Stimulated activated CD8-positive, alpha-beta memory T cell treated with anti-CD3 and anti-CD28 coated beads, Interleukin-4, amount 100 ng/mL, for 4 hours (primary cell): Measurements from ENCODE around the gene FAM111A.
"Not testable (repeated sequence)": the region's sequence is repeated elsewhere in the genome, so short reads cannot be mapped to it uniquely, and the experiment has no call there.

Source experiments
- DNase-seq, 2 donors: peaks; one replicate each; pipeline ENCODE4 v3.0.0-alpha.2; 2020; ENCODE audit warnings: low read depth in 2 of 2, low spot score in 1 of 2

FAM111A gene

GRCh38 chr11:59142530-59143507 lies at the start of gene FAM111A:
Gene FAM111A (plus strand): TSS chr11:59142856. CDS start chr11:59148873, 6,017 bp downstream.
- DNase-seq: peak; percentile 45 to 69

- DNase-seq: not testable (repeated sequence)
Observed at GRCh38 chr11:59093576-59093975, 49.1 kb upstream of the FAM111A start.

GRCh38 chr11:59095225-59095624 lies 47.4 kb upstream of the FAM111A start:
- DNase-seq: not testable (repeated sequence)

GRCh38 chr11:59095972-59096575 lies 46.6 kb upstream of the FAM111A start:
- DNase-seq: not testable (repeated sequence)

GRCh38 chr11:59097113-59097708 lies 45.4 kb upstream of the FAM111A start:
- peak; percentile 10 to 46 for DNase-seq

GRCh38 chr11:59097938-59098337 lies 44.7 kb upstream of the FAM111A start:
- DNase-seq: not testable (repeated sequence)

GRCh38 chr11:59102259-59102765 lies 40.3 kb upstream of the FAM111A start:
- peak in 1 of 2 donors; percentile 8 for DNase-seq

GRCh38 chr11:59106363-59107336 lies 36.0 kb upstream of the FAM111A start, which contains the start of gene FAM111B:
Gene FAM111B (plus strand): TSS chr11:59107237. CDS start chr11:59109626, 2,389 bp downstream.
- DNase-seq: peak in 1 of 2 donors; percentile 4

- not testable (repeated sequence) for DNase-seq
Observed at GRCh38 chr11:59107721-59108120, 34.9 kb upstream of the FAM111A start.

GRCh38 chr11:59112494-59112893 lies 30.2 kb upstream of the FAM111A start:
- no peak for DNase-seq

GRCh38 chr11:59114344-59114743 lies 28.3 kb upstream of the FAM111A start:
- no peak for DNase-seq

- no peak for DNase-seq
Observed at GRCh38 chr11:59115553-59115952, 27.1 kb upstream of the FAM111A start.

- no peak for DNase-seq
Observed at GRCh38 chr11:59117774-59118173, 24.9 kb upstream of the FAM111A start.

GRCh38 chr11:59119826-59120225 lies 22.8 kb upstream of the FAM111A start:
- DNase-seq: no peak

GRCh38 chr11:59135648-59136461 lies 6.8 kb upstream of the FAM111A start:
- peak; percentile 71 to 79 for DNase-seq

GRCh38 chr11:59136551-59136950 lies 6.1 kb upstream of the FAM111A start:
- DNase-seq: not testable (repeated sequence)

GRCh38 chr11:59137190-59137589 lies 5.5 kb upstream of the FAM111A start:
- DNase-seq: no peak

GRCh38 chr11:59138643-59139042 lies 4.0 kb upstream of the FAM111A start:
- no peak for DNase-seq

- no peak for DNase-seq
Observed at GRCh38 chr11:59141191-59141590, 1.5 kb upstream of the FAM111A start.
